ENCODE data around the gene WIZ. TPM values are rescaled to one million over a fixed set of nuclear protein-coding genes. Genes with fewer than 3 reads are reported as not detected.

WIZ gene
- total RNA-seq, 4 donors from 2014 or later: 24.4 to 94.6 (median 49.9) TPM

DNA sequence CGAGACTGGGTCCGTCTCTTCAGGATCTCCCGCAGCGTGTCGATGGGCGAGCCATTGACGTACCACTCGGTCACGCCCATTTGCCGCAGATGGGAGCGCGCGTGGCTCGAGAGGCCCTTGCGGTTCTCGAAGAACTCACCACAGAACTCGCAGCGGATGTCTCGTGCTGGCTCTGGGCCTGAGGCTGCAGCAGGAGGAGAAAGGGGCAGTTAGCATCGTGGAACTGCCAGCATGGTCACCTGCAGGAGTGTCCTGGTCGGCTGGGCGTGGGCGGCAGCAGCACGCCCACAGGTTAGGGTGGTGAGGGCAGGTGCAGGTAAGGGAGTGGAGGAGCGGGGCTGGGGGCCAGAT is 22.4 kb downstream of the WIZ start:
- H3K4me3 ChIP-seq: no peak overlapping the region
- peaks cover 0 to 80% of the 10 kb centered on the region in 2 donors for H3K36me3 ChIP-seq
- 95% methylated on average over 8 of the region's 25 CpGs; no CpG with 5 or more reads in 1 of the 2 donors for whole genome bisulfite sequencing, 2 donors (ENCODE audit: low coverage in 1 of 2)

DNA sequence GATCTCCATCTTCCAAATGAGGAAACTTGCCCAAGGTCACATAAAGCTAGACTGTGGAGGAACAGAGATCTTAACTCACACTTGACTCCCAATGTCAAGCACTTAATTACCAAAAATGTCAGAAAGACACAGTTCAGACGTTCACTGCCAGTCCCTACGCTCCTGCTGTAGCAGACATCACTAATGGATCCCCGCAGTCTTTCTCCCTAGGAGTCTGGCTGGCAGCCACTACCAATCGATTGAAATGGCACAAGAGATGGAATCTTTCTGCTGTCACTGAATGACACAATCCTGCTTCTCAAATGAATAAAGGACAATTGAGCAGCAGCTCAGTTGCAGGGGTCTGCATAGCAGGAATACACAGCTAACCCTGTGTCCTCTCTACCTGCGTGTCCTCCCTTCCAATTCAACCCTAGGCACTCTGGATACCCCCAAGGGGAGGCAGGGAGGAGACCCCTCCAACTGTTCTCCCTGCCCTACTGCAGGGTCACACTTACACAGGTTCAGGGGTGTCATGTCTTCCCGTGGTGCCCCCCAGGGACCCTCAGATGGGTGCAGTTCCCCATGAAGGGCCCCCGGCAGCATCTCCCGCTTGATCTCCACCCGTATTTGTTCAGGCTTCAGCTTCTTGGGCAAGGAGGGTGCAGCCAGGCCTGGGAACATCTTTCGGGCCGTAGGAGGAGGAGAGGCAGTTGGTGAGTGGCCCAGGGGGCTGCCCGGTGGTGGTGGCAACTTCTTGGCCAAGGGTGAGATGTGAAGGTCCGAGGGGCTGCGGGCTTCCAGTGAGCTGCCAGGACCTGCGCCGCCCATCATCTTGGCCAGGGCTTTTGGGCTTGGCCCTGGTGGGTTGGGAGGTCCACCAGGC is 23.0 kb downstream of the WIZ start:
- H3K27ac ChIP-seq: no peak overlapping the region
- H3K36me3 ChIP-seq: peaks cover 0 to 84% of the 10 kb centered on the region in 2 donors
- no peak overlapping the region for H3K4me3 ChIP-seq
- peaks cover 0 to 38% (median 20%) of the 10 kb centered on the region in 3 donors for H3K4me1 ChIP-seq
- H3K9me3 ChIP-seq: peaks cover 0 to 8% (median 0%) of the 10 kb centered on the region in 3 donors
- 71 to 100% methylated on average over 4 to 8 of the region's 16 CpGs for WGBS, 2 donors (ENCODE audit: low coverage in 1 of 2)
- no peak for ATAC-seq
- TF ChIP-seq EP300 (IDR thresholded peaks at IDR 0.05) (no peak), POLR2A (IDR thresholded peaks at IDR 0.05) (no peak), POLR2AphosphoS5 (IDR thresholded peaks at IDR 0.05) (no peak)
- TF ChIP-seq, protein P1, sequence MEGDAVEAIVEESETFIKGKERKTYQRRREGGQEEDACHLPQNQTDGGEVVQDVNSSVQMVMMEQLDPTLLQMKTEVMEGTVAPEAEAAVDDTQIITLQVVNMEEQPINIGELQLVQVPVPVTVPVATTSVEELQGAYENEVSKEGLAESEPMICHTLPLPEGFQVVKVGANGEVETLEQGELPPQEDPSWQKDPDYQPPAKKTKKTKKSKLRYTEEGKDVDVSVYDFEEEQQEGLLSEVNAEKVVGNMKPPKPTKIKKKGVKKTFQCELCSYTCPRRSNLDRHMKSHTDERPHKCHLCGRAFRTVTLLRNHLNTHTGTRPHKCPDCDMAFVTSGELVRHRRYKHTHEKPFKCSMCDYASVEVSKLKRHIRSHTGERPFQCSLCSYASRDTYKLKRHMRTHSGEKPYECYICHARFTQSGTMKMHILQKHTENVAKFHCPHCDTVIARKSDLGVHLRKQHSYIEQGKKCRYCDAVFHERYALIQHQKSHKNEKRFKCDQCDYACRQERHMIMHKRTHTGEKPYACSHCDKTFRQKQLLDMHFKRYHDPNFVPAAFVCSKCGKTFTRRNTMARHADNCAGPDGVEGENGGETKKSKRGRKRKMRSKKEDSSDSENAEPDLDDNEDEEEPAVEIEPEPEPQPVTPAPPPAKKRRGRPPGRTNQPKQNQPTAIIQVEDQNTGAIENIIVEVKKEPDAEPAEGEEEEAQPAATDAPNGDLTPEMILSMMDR (IDR thresholded peaks at IDR 0.05): no peak
- H3K27me3 ChIP-seq: no peaks in the 10 kb centered on the region

More for the DNA sequence above, 22.4 kb downstream of the WIZ start:
- no peaks in the 10 kb centered on the region for H3K27me3 ChIP-seq
- TF ChIP-seq POLR2A (IDR thresholded peaks at IDR 0.05): no peak
- TF ChIP-seq, protein P1 (IDR thresholded peaks at IDR 0.05): no peak
- no peak for TF ChIP-seq EP300 (IDR thresholded peaks at IDR 0.05)
- no peak for TF ChIP-seq POLR2AphosphoS5 (IDR thresholded peaks at IDR 0.05)
- H3K9me3 ChIP-seq: peaks cover 0 to 8% (median 0%) of the 10 kb centered on the region in 3 donors
- H3K27ac ChIP-seq: no peak overlapping the region
- peaks cover 0 to 39% (median 21%) of the 10 kb centered on the region in 3 donors for H3K4me1 ChIP-seq
- ATAC-seq: no peak

DNA sequence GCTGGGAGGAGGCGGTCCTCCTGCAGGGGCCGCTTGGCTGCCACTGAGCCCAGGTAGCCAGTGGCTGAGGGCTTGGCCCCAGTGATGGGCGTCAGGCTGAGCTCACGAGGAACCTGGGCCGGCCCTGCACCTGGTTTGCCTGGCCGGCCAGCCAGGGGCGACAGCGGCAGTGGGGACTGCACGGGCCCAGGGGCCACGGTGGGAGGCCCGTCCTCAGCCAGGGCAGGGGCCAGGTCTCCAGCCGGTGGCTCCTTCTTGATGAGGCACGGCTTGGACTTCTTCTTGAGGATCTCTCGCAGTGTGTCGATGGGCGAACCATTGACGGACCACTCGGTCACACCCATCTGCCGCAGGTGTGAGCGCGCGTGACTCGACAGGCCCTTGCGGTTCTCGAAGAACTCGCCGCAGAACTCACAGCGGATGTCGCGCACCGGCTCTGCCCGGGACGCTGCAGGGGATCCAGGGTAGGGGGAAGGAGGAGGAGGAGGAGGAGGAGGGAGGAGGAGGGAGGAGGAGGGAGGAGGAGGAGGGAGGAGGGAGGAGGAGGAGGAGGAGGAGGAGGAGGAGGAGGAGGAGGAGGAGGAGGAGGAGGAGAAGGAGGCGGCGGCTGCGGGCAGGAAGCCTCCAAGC is 24.3 kb downstream of the WIZ start:
- Histone ChIP-seq H3K9me3 (peaks cover 0 to 8% (median 0%) of the 10 kb centered on the region in 3 donors), H3K4me1 (peaks cover 0 to 25% (median 7%) of the 10 kb centered on the region in 3 donors), H3K4me3 (no peak overlapping the region), H3K36me3 (peaks cover 0 to 90% of the 10 kb centered on the region in 2 donors), H3K27ac (no peak overlapping the region), H3K27me3 (no peaks in the 10 kb centered on the region)
- no peak for ATAC-seq
- WGBS, 2 donors (ENCODE audit: low coverage in 1 of 2): 100% methylated on average over 2 of the region's 36 CpGs
- no peak for TF ChIP-seq POLR2AphosphoS5 (IDR thresholded peaks at IDR 0.05)
- TF ChIP-seq POLR2A (IDR thresholded peaks at IDR 0.05): no peak

DNA sequence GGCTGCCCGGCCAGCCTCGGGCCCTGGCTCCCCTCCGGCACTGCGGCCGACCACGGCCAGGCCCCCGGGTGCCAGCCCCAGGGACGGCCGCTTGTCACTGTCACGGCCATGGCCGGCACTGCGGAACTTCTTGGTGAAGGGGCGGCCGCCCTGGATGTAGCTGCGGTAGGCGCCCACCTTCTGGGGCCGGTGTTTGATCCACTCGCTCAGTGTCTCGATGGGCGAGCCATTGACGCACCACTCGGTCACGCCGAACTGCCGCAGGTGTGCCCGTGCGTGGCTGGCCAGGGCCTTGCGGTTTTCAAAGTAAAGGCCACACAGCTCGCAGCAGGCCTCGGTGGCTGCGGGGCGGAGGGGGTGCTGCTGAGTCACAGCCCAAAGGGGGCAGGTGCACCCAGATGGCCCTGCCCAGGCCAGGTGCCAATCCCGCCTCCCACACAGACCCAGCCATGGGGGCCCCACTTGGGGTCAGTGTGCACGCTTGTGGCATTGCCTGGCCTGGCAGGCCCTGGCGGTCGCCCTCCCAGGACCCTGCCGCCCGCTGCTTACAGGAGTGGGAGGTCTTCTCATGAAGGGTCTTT is 25.0 kb downstream of the WIZ start:
- peaks cover 0 to 8% (median 0%) of the 10 kb centered on the region in 3 donors for H3K9me3 ChIP-seq
- peaks cover 0 to 85% of the 10 kb centered on the region in 2 donors for H3K36me3 ChIP-seq
- H3K4me3 ChIP-seq: no peak overlapping the region
- TF ChIP-seq POLR2A (IDR thresholded peaks at IDR 0.05) (no peak), EP300 (IDR thresholded peaks at IDR 0.05) (no peak), POLR2AphosphoS5 (IDR thresholded peaks at IDR 0.05) (no peak)
- TF ChIP-seq, protein P1 (IDR thresholded peaks at IDR 0.05): no peak
- no peaks in the 10 kb centered on the region for H3K27me3 ChIP-seq
- no peak overlapping the region for H3K27ac ChIP-seq
- WGBS, 2 donors (ENCODE audit: low coverage in 1 of 2): 100% methylated on average over 4 of the region's 38 CpGs; no CpG with 5 or more reads in 1 of the 2 donors
- H3K4me1 ChIP-seq: peaks cover 0 to 23% (median under 1%) of the 10 kb centered on the region in 3 donors
- ATAC-seq: no peak

DNA sequence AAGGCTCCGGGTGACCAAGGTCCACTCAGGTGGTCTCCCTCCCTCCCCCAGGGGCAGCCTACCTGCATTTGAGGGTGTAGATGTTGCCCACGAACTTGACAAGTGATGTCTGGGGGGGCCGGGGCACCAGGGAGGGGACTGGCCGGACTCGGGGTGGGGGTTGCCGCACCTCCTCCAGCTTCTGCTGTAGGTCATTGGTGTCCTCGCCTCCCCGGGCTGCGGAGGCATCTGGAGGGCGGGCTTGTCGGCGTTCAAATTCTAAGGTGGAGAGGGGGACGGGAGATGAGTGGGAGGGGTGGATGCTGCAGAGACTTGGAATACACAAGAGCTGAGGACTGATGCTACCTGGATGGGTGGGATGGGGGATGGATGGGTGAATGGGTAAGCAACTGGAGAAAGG is 25.6 kb downstream of the WIZ start:
- Histone ChIP-seq H3K27me3 (no peaks in the 10 kb centered on the region), H3K4me3 (no peak overlapping the region), H3K4me1 (peaks cover 0 to 23% (median 3%) of the 10 kb centered on the region in 3 donors), H3K9me3 (peaks cover 0 to 8% (median 0%) of the 10 kb centered on the region in 3 donors), H3K36me3 (peaks cover 0 to 78% of the 10 kb centered on the region in 2 donors), H3K27ac (no peak overlapping the region)
- no CpG with 5 or more reads among the region's 13 CpGs for WGBS, 2 donors (ENCODE audit: low coverage in 1 of 2)
- TF ChIP-seq, protein P1 (IDR thresholded peaks at IDR 0.05): no peak
- no peak for TF ChIP-seq POLR2AphosphoS5 (IDR thresholded peaks at IDR 0.05)
- no peak for TF ChIP-seq POLR2A (IDR thresholded peaks at IDR 0.05)
- TF ChIP-seq EP300 (IDR thresholded peaks at IDR 0.05): no peak
- ATAC-seq: no peak

Measured in gastroesophageal sphincter (tissue), 4 donors.